HG02885 (cell line): ENCODE measurements around the gene CSF2.
A peak's percentile ranks its signal among the peaks of the same experiment; 100 is the strongest.

Source experiments
- ATAC-seq: cut with Tn5 transposase; IDR thresholded peaks from one replicate; pipeline ENCODE4 v1.9.1; 2021; ENCODE audit warnings: mild to moderate bottlenecking; ENCODE audit not compliant: unreplicated experiment, poor library complexity

CSF2 gene

DNA sequence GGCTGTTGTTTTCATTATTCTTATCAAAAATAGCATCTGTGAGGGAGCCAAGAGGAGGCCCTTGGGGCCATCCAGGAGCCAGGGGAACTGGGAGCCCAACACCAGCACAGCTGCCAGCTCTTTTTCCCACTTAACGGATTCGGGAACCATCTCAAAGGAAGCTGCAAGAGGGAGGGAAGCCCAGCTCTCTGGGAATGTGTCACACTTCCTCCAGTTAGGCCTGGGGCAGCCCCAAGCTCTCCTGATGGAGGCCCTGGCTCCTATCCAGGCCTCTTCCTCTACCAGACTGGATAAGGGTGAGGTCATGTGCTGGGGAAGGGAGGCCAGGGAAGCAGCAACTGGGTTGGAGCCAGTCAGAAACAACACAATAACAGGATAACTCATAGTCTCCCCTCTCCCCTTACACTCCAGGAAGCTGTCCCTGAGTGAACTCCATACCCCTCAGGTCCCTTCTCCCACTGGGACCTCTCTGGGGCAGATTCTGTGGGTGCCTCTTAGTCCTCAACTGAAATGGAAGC is 12.7 kb downstream of the CSF2 start:
- ATAC-seq: no peak

DNA sequence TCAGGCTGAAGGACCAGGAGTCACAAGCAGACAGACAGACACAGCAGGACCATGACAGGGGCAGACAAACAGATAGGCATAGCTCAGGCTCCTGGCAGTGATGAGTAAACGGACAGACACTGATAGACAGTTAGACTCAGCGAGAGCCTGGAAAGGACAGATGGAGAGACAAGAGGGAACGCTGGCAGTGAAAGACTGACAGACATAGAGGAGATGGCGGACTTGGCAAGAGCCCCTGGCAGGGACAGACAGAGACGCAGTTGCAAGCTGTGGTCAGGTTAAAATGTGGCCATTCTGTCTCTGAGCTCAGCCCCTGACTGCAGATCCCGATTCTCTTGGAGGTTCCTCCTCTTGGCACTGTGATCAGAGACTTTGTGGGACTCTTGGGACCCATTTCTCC is 13.6 kb downstream of the CSF2 start:
- ATAC-seq: no peak

DNA sequence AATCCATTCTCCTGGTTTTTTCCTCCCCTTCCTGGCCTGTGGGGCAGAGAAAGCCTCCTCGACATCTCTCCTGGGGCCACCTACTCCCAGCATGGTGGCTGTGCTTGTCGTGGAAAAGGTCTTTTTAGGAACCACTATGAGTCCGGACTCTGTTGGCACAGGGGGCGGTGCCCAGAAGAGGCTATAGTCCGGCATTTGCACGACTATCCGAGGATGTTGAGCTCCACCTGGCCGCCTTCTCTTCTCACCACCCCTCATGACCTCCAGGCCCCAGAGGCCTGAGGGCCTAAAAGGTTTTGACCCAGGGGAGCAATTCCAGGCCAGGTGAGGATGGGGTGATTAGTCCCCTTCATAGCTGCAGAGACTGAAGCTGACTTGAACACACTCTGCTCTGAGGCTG is 14.1 kb downstream of the CSF2 start:
- no peak for ATAC-seq

DNA sequence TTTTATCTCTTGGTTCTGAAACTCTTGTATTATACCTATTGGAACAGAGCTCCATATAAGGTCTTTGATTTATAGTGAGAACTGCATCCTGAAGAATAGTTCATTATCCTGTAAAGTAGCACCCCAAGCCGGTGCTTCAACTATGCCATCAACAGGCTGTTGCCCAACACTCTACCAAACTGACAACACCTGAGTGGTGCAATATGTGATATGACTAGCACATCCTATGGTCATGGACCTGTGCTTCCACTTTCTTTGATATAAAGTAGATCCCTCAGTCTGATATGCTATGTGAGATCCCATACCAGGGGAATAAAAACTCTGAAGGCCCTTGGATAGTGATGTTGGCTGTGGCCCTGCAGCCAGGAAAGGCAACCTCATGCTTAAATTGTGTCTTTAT is 15.8 kb downstream of the CSF2 start:
- no peak for ATAC-seq

DNA sequence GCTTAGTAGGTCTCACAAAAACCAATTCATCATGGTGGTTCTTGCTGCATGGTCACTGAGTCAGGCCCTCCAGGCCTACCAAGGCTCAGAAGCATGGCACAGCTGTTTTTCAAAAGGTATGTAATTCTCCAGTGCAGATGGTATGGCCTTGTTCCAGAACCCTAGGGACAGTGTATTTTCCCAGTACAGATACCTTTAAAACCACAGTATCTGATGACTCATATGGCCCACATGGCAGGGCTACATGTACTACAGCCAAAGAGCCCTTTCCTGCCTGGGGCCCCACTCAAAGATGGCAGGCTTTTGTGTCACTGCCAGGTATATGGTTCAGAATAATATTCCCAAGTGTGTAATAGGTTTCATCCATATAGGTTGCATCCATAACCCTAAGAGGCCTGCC is 16.5 kb downstream of the CSF2 start:
- ATAC-seq: no peak

DNA sequence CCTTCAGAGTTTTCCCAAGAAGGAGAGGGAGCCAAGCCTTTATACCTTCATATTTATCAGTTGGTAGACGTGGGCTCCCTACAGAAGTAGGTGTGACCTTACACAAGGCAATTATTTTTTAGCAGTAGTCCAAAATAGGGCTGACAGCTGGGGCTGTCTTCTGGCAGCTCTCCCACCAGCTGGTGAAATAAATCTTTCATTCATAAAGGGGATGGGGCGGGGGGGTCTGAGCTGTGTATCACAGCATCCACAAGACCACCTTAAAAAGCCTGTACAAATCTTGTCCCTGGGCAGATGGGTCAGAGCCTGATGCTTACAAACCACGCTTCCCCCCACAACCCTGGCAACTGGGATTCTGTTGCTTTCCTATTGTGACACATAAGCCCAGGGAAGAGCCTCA is 19.7 kb downstream of the CSF2 start:
- ATAC-seq: no peak

DNA sequence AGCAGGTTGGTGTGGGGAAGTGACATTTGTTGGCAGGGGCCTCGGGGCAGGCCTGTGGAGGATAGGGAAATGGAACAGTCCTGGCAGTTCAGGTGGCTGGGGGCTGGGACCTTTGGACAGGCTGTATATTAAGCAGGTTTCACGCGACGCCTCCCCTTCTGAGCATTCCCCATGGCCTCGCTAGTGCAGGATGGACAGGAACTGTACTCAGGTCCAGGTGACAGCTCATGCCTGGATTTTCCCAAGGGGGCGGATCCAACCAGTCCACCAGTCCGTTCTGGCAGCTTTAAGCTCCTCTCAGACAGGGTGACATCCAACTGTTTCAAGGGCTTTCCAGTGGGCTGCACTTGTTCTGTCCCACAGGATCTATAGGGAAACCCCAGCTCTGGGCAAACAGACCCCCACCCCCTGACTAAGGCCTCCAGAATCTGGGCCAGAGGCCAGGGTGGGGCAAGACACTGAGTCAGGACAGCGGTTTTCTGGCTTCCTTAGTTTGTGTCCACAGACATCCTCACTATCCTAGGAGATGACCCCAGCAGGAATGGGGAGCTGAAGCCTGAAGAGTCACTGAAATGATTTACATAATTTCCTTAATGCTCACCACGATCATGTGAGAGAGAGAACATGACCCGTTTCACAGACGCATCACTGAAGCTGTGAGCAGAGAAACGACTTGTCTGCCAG is 20.9 kb downstream of the CSF2 start:
- no peak for ATAC-seq

DNA sequence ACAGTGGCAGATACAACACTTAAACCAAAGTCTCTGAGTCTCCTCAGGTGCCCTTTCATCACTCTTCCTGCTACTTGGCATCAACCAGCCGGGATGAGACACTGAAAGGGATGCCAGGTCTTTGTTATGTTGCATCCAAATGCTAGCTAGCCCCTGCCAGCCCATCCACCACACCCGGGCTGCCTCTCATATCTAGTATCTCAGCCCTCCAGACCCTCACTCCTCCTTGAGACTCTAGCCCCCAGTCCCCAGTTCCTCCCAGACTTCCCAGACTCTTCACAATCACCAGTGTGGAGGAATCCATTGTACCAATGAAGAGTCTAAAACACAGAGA is 21.5 kb downstream of the CSF2 start:
- no peak for ATAC-seq

DNA sequence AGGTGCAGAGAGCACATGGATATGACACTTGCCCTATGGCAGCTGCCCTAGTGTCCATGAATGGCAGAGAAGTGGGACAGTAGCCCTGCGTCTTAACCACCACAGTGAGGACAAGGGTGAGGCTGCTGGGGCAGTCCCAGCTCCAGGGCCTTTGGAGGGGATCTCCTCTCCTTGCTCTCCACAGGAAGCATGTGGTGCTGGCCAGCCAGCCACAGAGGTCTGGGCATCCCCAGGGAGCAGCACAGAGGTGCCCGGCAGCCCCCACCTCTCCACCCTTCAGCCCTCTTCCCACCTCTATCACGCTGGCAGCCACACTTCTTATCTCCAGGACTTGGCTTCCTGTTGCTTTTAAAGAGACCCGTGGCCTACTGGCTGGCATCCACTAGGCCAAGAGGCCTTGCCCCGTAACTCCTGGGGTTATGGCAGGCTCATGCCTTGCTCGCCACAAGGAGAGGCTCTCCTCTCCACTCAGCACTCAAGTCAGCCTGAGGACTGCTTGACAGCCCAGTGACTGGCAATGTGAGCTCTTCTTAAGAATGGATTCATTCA is 21.9 kb downstream of the CSF2 start:
- no peak for ATAC-seq

DNA sequence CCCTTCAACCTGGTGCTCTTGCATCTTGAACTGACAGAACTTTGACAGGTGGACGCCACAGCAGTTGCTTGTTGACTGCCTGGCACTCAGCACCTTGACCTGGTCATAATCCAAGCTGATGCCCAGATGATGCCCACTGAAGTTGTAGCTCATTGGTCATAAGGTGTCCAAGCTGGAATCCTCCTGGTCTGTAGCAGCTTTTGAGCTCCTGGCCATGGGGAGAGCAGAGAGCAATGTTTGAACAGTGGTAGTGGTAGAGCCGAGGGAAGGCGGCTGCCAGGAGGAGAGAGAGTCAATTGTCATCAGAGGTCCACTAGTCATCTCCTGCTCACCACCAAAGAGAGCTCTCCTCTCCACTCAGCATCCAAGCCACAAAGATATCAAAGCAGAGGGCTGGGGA is 23.3 kb downstream of the CSF2 start:
- ATAC-seq: no peak

DNA sequence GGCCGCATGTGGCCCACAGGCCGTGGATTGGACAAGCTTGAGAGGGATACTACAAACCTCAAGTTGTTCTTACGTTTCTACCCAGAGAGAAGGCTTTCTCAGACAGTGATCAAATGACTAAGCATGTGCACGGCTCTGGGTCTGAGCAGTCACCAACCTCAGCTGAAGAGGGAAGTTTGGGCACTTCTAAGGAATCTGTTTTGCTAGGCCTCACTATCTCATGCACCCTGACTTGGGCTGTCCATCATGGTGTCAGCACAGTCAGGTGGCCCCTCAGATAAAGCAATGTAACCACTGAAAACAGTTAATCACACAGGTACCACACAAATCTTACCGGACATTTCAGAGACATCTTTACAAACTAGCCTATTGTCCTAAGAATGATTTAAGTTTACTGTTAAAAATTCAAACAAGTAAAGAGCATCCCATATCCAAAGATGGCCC is 24.6 kb downstream of the CSF2 start:
- ATAC-seq: peak; percentile 51

DNA sequence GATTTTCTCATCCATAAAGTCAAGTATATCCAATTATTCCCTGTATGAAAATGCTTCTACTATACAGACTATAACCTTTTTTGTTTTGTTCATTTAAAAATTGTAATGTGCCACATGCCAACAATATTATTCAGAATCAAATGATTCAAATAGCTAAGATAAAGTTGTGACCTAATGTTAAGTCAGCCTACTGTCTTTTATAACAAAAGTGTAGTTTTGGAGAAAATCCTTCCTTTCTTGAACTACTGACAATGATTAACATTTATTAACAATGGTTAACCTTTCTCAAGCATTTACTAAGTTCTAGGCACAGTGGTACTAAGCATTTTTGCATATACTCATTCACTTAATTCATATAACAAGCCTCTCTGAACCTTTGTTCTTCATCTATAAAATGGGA is 25.0 kb downstream of the CSF2 start:
- ATAC-seq: no peak

DNA sequence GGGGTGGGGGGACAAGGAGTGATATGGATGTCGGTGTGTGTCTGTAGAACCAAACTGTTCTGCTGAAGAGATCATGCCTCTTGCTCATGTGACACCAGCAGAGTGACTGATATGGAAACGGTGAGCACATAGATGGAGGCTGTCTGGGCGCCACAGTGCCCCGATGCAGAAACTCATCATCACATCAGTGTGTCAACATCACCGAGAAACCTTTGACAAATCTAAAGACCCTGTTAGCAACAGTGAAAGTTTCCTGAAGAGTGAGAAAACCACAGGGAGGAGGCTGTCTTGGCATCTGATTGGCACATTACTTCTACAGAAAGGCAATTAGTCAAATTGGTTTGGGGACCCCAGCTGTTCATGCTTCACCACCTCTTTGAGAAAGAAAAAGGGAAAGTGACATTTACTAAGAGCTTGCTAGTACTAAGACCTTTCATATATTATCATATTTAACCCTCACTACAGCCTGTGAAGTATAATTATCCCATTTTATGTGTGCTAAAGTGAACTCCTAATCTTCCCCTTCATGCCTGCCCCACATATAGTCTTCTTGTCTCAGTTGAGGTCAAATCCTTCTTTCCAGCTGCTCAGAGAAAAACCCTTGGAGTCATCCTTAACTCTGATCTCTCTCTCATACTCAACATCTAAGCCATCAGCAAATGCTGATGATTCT is 25.6 kb downstream of the CSF2 start:
- peak; percentile 38 for ATAC-seq

DNA sequence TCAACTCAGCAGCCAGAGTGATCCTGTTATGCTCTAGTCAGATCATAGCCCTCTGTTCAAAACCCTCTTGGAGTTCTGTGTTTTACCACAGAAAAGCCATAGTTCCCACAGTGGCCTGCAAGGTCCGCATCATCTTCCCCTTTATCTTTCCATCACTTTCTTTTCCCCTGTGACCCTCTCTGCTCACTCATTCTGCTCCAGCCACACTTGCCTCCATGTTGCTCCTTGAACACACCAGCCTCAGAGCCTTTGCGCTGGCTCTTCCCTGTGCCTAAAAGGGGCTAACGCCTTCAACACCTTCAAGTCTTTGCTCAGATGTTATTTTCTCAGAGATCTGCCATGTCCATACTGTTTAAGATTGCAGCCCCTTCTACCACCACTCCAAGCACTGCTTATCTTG is 26.3 kb downstream of the CSF2 start:
- ATAC-seq: no peak

DNA sequence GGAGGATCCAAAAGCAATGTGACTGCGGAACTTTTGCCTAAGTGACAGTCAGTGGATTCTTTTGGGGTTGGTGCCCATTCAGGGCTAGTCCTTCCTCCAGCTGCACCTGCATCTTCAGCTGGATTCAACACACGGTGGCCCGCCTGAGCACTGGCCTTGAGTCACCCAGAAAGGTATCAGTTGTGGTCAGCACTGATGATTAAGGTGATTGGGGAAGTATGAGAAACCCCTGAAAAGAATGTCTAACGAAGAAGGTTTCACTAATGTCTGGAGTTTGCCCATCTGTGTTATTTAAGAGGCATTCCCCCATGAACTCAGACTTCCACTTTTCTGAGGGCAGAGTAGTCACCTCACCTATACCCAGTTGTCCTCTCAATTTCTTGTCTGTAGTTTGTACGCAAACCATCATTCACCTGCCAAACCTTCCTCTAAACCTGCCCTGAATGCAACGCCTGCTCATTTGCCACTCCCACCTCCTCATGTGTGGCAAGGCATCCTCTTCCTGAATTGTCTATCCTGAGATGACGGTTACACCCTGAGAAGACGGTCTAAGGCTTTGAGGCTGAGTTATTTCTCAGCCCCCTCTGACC is 27.2 kb downstream of the CSF2 start:
- ATAC-seq: peak; percentile 28

DNA sequence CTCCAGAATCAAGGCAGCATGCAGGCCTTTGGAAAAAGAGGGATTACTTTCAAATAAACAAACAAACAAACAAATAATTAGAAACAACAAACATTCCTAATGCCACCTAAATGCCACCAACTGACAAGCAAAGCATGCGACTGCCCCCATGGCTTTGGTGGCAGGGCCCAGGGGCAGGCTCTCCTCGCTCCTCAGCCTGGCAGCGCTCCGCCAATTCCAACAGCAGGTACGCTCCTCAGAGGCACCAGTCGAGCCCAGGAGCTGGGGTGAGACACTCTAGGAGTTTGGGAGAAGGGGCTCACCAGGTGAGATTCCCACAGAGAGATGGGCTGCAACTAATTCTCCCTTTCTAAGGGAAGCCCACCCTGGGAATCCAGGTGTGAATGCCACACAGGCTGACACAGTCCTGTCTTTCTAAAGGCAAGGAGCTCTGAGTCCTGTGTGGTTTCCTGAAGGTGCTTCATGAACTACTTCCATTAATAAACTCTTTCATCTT is 27.8 kb downstream of the CSF2 start:
- no peak for ATAC-seq

DNA sequence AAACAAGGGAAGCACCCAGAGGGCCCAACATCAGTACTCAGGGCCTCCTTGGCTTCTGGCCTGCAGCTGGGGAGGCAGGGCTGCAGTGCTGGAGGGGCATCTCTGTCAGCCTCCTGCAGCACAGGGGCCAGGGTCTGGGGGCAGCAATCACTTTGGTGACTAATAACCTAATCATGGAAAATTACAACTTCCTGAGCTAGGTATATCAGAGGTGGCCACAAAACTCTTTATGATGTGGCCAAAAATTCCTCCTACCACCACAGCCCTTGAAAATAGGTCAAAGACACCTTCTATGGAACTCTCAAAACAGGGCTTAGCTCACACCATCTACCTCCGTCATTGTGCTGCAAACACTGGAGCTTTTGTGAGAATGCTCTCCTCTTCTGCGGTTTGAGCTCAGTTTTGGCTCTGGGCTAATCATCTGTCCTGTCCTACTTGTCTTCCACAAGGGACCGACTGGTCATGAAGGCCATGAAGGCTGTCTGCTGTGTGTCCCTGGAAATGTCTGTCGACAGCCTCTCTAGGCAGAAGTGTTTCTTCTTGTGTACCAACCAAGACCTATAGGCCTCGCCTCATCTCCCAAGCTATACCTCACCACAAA is 28.6 kb downstream of the CSF2 start:
- ATAC-seq: no peak

DNA sequence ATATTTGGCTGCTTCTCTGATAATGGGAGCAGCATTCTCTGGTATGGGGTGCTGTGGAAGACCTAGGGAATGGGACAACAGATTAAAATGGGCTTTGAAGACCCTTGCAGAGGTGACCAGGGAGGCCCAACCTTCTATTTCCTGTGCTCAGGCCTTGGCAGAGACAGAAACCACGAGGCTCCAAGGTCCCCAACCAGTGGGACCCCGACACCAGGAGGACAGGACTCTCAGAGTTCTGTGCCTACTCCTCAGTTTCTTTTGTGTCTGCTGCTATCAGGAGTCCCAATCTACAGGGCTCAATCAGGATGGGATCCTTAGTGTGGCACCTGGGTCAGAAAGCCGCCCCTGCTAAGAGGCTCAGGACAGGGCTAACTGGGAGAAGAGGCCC is 29.3 kb downstream of the CSF2 start:
- no peak for ATAC-seq

DNA sequence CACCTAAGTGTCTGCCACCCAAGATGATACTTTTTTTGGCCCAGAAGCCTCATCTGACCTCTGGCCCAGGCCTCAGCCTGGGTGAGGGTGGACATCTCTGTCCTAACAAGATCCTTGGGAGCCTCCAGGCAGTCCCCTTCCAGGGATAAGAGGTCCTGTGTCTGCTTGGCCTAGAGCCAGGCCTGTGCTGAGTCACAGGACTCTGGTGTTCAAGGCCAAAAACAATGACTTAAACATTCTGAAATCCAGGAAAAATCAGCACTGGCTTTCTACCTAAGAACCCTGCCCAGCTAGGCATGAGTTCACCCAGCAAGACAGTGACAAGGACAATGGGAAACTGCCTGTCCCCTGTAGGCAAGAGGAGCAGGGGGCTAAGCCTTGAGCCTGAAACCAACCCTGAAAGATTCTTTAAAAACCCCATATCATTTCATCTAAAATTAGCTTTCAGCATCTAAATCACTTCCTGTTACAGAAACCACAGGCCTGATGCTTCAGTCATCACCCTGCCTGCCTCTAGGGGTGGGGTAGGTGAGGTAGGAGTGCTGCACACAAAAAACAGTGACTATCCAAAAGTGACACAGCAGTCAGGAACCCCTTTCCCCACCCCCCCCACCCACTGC is 29.9 kb downstream of the CSF2 start:
- ATAC-seq: peak; percentile 73

DNA sequence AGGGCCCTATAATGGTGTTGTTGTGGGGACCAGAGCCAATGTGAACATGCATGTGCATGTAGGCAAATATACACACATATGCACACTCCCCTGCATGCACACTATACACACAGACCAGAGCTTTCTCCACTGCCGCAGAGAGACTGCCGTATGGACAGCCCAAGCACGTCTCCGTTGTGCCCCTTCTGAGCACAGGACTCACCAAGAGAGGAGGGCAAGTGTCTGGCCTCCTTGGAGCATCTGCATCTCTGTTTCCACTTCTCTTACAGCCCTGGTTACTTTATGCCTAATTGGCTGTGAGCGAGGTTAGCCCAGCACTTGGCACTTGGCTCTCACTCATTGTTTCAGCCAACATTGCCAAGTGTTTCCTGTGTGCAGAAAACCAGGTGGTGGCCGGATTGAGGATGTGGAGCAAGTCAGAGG is 30.4 kb downstream of the CSF2 start:
- ATAC-seq: peak; percentile 16
